GM12892 (cell line): Measurements from ENCODE around the gene ATP2B2.
"Not testable (repeated sequence)": the region's sequence is repeated elsewhere in the genome, so short reads cannot be mapped to it uniquely, and the experiment has no call there.

Source experiments
- DNase-seq: peaks from one replicate; pipeline ENCODE4 v3.0.0; 2011; ENCODE audit not compliant: insufficient read length
- FAIRE-seq: peaks from 2 replicates; lab custom pipeline; 2011; peaks lifted over from hg19 to GRCh38; lab: Jason Lieb, UNC
- POLR2A ChIP-seq: IDR thresholded peaks from 2 replicates; pipeline ENCODE4 v1.6.1; 2011; ENCODE audit warnings: low read depth, low read length, control low read depth
- POLR2AphosphoS5 ChIP-seq: IDR thresholded peaks from 2 replicates; pipeline ENCODE4 v1.6.1; 2011; ENCODE audit warnings: low read depth, low read length, control low read depth
- TAF1 ChIP-seq: IDR thresholded peaks from 2 replicates; pipeline ENCODE4 v1.6.1; 2011; ENCODE audit warnings: low read depth, mild to moderate bottlenecking, control low read depth, low read length, borderline replicate concordance

The ATP2B2 gene

GRCh38 chr3:10547413-10547812 lies 42.0 kb upstream of the ATP2B2 start:
- no peak for DNase-seq
- FAIRE-seq, result no peak
- TF ChIP-seq POLR2AphosphoS5 (no peak), POLR2A (no peak), TAF1 (no peak)

- DNase-seq (no peak), FAIRE-seq (no peak)
- TF ChIP-seq POLR2AphosphoS5 (no peak), POLR2A (no peak), TAF1 (no peak)
Observed at GRCh38 chr3:10546820-10547263, 41.5 kb upstream of the ATP2B2 start.

GRCh38 chr3:10546181-10546624 lies 40.8 kb upstream of the ATP2B2 start:
- TF ChIP-seq TAF1, result no peak
- TF ChIP-seq POLR2A, result no peak
- no peak for TF ChIP-seq POLR2AphosphoS5
- FAIRE-seq, result no peak
- DNase-seq, result no peak

GRCh38 chr3:10542518-10542917 lies 37.1 kb upstream of the ATP2B2 start:
- FAIRE-seq, result no peak
- TF ChIP-seq POLR2AphosphoS5, result no peak
- no peak for TF ChIP-seq POLR2A
- no peak for TF ChIP-seq TAF1
- DNase-seq, result no peak

GRCh38 chr3:10540347-10540746 lies 35.0 kb upstream of the ATP2B2 start:
- not testable (repeated sequence) for FAIRE-seq, DNase-seq

- no peak for FAIRE-seq
- DNase-seq, result no peak
- TF ChIP-seq TAF1 (no peak), POLR2A (no peak), POLR2AphosphoS5 (no peak)
Observed at GRCh38 chr3:10534066-10534465, 28.7 kb upstream of the ATP2B2 start.

- FAIRE-seq, result no peak
- TF ChIP-seq POLR2AphosphoS5 (no peak), TAF1 (no peak), POLR2A (no peak)
Observed at GRCh38 chr3:10533737-10534023, 28.3 kb upstream of the ATP2B2 start.

GRCh38 chr3:10532939-10533736 lies 27.8 kb upstream of the ATP2B2 start:
- FAIRE-seq (no peak), DNase-seq (no peak)
- no peak for TF ChIP-seq POLR2AphosphoS5
- TF ChIP-seq POLR2A, result no peak
- no peak for TF ChIP-seq TAF1

More at GRCh38 chr3:10533737-10534023, 28.3 kb upstream of the ATP2B2 start:
- no peak for DNase-seq

- no peak for TF ChIP-seq POLR2AphosphoS5
- no peak for TF ChIP-seq POLR2A
- no peak for TF ChIP-seq TAF1
- no peak for DNase-seq
- no peak for FAIRE-seq
Observed at GRCh38 chr3:10531031-10531430, 25.6 kb upstream of the ATP2B2 start.

GRCh38 chr3:10530241-10530640 lies 24.9 kb upstream of the ATP2B2 start:
- no peak for FAIRE-seq
- no peak for DNase-seq
- TF ChIP-seq POLR2A, result no peak
- no peak for TF ChIP-seq POLR2AphosphoS5
- TF ChIP-seq TAF1, result no peak

- FAIRE-seq, result no peak
- TF ChIP-seq TAF1 (no peak), POLR2A (no peak), POLR2AphosphoS5 (no peak)
- DNase-seq, result no peak
Observed at GRCh38 chr3:10529809-10530208, 24.4 kb upstream of the ATP2B2 start.

- FAIRE-seq (no peak), DNase-seq (no peak)
- TF ChIP-seq TAF1 (no peak), POLR2AphosphoS5 (no peak), POLR2A (no peak)
Observed at GRCh38 chr3:10528046-10528445, 22.7 kb upstream of the ATP2B2 start.
